BE2C (cell line): ENCODE measurements around the gene WDR4.
"Not testable (repeated sequence)": the region's sequence is repeated elsewhere in the genome, so short reads cannot be mapped to it uniquely, and the experiment has no call there.

Source experiments
- DNase-seq: peaks from one replicate; pipeline ENCODE4 v3.0.0-alpha.2; 2020
- H3K27me3 ChIP-seq: fragments of 250-450 bp; sonication (Bioruptor Pico); 2 replicates; pipeline ENCODE4 v1.5.1; 2020; ENCODE audit warnings: mild to moderate bottlenecking
- H3K36me3 ChIP-seq: fragments of 250-450 bp; sonication (Bioruptor Pico); 2 replicates; pipeline ENCODE4 v1.5.1; 2020; ENCODE audit warnings: mild to moderate bottlenecking
- H3K4me1 ChIP-seq: fragments of 250-450 bp; sonication (Bioruptor Pico); 2 replicates; pipeline ENCODE4 v1.5.1; 2020
- H3K4me3 ChIP-seq: 2 replicates; pipeline ENCODE4 v1.5.1; 2011; ENCODE audit warnings: low read depth, low read length
- H3K9me3 ChIP-seq: fragments of 250-450 bp; sonication (Bioruptor Pico); 2 replicates; pipeline ENCODE4 v1.5.1; 2020
- TF ChIP-seq, protein P1 (sequence below): IDR thresholded peaks from 2 replicates; pipeline ENCODE4 v1.5.1; 2012; ENCODE audit warnings: mild to moderate bottlenecking, low read depth, low read length

Gene WDR4

DNA sequence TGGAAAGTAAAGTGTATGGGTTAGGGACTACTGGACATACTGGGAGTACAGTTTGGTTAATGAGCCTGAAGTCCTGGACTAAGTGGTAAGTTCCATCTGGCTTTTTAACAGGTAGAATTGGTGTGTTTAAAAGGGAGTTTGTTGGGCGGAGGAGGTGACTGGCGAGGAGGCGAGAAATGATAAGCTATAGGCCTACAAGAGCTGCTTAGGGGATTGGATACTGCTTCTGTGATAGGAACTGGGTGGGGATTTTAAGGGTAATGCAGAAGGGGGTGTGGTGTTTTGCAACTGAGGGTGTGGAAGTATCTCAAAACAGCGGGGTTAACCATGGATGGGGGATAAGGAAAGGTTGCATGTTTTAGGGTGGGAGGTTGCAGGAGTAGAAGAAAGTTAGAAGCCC, 42.6 kb upstream of the WDR4 start:
- no peak for DNase-seq
- no peaks in the 10 kb centered on the region for H3K4me1 ChIP-seq

DNA sequence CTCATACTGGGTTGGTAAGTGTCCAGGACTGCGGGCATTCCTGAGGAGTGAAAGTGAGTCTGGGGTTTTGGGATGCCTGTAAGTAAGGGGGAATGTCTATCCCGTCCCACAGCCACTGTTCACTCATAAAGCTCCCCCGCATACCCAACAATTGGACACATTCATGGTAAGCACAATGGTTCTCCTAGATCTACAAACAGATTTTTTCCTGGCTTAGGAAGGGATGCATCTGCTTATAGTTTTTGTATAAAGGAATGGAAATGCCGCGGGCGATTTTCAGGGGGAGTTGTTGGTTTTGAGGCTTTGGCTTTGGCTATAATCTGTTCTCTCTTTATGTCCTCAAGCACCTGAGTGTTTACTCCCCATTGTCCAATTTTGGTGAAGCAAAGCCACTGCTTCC, 39.0 kb upstream of the WDR4 start:
- no peaks in the 10 kb centered on the region for H3K4me1 ChIP-seq
- DNase-seq = no peak
- H3K36me3 ChIP-seq = no peaks in the 10 kb centered on the region
- TF ChIP-seq, protein P1, sequence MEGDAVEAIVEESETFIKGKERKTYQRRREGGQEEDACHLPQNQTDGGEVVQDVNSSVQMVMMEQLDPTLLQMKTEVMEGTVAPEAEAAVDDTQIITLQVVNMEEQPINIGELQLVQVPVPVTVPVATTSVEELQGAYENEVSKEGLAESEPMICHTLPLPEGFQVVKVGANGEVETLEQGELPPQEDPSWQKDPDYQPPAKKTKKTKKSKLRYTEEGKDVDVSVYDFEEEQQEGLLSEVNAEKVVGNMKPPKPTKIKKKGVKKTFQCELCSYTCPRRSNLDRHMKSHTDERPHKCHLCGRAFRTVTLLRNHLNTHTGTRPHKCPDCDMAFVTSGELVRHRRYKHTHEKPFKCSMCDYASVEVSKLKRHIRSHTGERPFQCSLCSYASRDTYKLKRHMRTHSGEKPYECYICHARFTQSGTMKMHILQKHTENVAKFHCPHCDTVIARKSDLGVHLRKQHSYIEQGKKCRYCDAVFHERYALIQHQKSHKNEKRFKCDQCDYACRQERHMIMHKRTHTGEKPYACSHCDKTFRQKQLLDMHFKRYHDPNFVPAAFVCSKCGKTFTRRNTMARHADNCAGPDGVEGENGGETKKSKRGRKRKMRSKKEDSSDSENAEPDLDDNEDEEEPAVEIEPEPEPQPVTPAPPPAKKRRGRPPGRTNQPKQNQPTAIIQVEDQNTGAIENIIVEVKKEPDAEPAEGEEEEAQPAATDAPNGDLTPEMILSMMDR = no peak
- H3K9me3 ChIP-seq = no peaks in the 10 kb centered on the region
- H3K4me3 ChIP-seq = no peak overlapping the region
- H3K27me3 ChIP-seq = no peaks in the 10 kb centered on the region

More for the DNA sequence above, 42.6 kb upstream of the WDR4 start:
- Histone ChIP-seq H3K4me3 (no peak overlapping the region), H3K9me3 (no peaks in the 10 kb centered on the region), H3K36me3 (no peaks in the 10 kb centered on the region), H3K27me3 (no peaks in the 10 kb centered on the region)
- TF ChIP-seq, protein P1 = no peak

DNA sequence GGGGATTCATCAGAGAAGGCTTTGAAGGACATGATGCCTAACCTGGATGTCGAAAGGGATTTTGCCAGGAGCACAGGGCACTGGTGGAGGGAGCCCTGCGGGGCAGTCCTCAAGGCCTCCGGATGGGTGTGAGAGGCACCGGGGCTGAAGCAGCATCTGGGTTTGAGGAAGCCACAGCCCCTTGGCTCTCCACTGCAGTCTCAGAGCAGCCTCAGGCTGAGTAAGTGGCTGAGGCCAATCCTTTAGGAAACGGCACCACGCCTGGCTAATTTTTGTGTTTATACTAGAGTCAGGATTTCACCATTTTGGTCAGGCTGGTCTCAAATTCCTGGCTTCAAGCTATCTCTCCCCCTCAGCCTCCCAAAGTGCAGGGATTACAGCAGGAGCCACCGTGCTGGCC, 34.1 kb upstream of the WDR4 start:
- no peak for DNase-seq
- TF ChIP-seq, protein P1 = no peak
- no peaks in the 10 kb centered on the region for H3K4me1 ChIP-seq
- H3K36me3 ChIP-seq = peaks cover 20% of the 10 kb centered on the region
- H3K9me3 ChIP-seq = no peaks in the 10 kb centered on the region
- H3K4me3 ChIP-seq = no peak overlapping the region
- no peaks in the 10 kb centered on the region for H3K27me3 ChIP-seq

DNA sequence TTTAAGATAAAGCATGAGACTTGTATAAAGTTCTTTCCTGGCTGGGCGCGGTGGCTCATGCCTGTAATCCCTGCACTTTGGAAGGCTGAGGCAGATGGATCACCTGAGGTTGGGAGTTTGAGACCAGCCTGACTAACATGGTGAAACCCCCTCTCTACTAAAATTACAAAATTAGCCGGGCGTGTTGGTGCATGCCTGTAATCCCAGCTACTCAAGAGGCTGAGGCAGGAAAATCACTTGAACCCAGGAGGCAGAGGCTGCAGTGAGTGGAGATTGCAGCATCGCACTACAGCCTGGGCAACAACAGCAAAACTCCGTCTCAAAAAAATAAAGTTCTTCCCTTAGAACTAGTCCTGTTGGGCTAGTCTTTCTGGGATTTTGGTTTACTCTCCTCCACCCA, 32.6 kb upstream of the WDR4 start:
- H3K27me3 ChIP-seq, H3K9me3 ChIP-seq, H3K4me1 ChIP-seq, H3K4me3 ChIP-seq, DNase-seq: not testable (repeated sequence)
- H3K36me3 ChIP-seq = peaks cover 31% of the 10 kb centered on the region

DNA sequence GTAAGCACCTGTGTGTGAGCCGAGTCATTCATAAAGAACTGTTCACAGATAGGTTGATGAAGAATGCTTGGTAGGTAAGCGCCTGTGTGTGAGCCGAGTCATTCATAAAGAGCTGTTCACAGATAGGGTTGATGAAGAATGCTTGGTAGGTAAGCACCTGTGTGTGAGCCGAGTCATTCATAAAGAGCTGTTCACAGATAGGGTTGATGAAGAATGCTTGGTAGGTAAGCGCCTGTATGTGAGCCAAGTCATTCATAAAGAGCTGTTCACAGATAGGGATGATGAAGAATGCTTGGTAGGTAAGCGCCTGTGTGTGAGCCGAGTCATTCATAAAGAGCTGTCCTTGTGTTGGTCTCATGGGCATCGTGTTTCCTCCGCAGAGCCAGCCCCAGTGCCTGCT, 29.1 kb upstream of the WDR4 start:
- not testable (repeated sequence) for DNase-seq, H3K4me3 ChIP-seq, H3K4me1 ChIP-seq, H3K9me3 ChIP-seq, H3K27me3 ChIP-seq
- H3K36me3 ChIP-seq = peaks cover 63% of the 10 kb centered on the region

DNA sequence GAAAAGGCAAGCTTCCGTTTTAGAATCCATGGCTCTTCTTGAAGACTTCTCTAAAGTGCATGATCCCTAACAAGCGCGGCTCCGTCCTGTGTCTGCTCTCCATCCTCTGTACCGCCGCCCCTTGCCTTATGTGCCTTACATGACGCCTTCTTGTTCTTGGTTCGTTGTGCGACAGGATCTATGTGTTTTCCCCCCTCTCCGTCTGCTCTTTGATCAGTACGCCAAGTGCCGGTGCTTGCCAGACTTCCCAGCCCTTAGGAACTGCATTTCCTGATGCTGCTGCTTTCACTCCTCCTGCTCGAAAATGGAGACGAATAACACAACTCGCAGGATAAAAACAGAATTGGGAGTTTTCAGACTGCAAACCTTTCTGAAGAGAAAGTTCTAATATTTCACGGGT, 26.9 kb upstream of the WDR4 start:
- no peak overlapping the region for H3K4me3 ChIP-seq
- TF ChIP-seq, protein P1 = no peak
- H3K27me3 ChIP-seq = no peaks in the 10 kb centered on the region
- no peaks in the 10 kb centered on the region for H3K9me3 ChIP-seq
- peaks cover 68% of the 10 kb centered on the region for H3K36me3 ChIP-seq
- H3K4me1 ChIP-seq = no peaks in the 10 kb centered on the region
- no peak for DNase-seq

DNA sequence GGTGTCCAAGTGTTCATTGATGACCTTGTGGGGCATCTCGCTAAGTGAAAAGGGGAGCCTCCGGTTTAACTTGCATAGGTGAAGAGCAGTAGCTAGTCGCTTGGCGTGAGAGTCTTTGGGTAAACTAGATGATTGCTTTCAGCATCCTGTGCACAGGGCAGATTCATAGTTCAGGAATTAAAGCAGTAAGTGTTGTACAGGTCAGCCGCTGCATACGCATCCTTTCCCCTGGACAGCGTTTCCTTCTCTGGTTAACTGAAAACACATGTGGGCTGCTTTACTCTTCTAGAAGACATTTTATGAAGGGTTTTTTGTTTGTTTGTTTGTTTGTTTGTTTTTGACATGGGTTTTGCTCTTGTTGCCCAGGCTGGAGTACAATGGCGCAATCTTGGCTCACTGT, 25.9 kb upstream of the WDR4 start:
- Histone ChIP-seq H3K4me3 (no peak overlapping the region), H3K27me3 (no peaks in the 10 kb centered on the region), H3K4me1 (no peaks in the 10 kb centered on the region), H3K36me3 (peaks cover 76% of the 10 kb centered on the region), H3K9me3 (no peaks in the 10 kb centered on the region)
- TF ChIP-seq, protein P1 = no peak
- DNase-seq = no peak
